Breast epithelium (tissue), 3 donors: ENCODE measurements around the gene NEURL1.

Experiments
- CTCF ChIP-seq, 3 donors: fragments of 450-650 bp; IDR thresholded peaks; one replicate each; pipeline ENCODE4 v1.5.1; 2016 to 2017; ENCODE audit warnings: antibody characterized with exemption in 3 of 3, mild to moderate bottlenecking in 3 of 3, moderate library complexity in 3 of 3
- POLR2A ChIP-seq: fragments of 450-650 bp; IDR thresholded peaks from one replicate; pipeline ENCODE4 v1.6.1; 2016; ENCODE audit warnings: antibody characterized with exemption, mild to moderate bottlenecking, moderate library complexity
- POLR2AphosphoS5 ChIP-seq, 3 donors: sonication (generic); formaldehyde crosslinking; IDR thresholded peaks; one replicate each; pipeline ENCODE4 v1.6.1; 2017; ENCODE audit warnings: antibody characterized with exemption in 3 of 3

GRCh38 chr10:103512591-103513379, 19.3 kb downstream of the NEURL1 start:
- TF ChIP-seq CTCF (IDR thresholded peaks at IDR 0.05) (no peak), POLR2A (no peak), POLR2AphosphoS5 (IDR thresholded peaks at IDR 0.05) (no peak)
